NCI-H1105 (cell line): ENCODE data around the gene ACKR1.

ENCODE experiments used
- DNase-seq: peaks from one replicate; lab custom pipeline; 2025; lab: John Stamatoyannopoulos, UW

The ACKR1 gene

GRCh38 chr1:159204161-159205141 is at the start of gene ACKR1:
ACKR1 (plus strand) TSS chr1:159204875; CDS start chr1:159204960, 85 bp downstream.
- no peak for DNase-seq

DNA sequence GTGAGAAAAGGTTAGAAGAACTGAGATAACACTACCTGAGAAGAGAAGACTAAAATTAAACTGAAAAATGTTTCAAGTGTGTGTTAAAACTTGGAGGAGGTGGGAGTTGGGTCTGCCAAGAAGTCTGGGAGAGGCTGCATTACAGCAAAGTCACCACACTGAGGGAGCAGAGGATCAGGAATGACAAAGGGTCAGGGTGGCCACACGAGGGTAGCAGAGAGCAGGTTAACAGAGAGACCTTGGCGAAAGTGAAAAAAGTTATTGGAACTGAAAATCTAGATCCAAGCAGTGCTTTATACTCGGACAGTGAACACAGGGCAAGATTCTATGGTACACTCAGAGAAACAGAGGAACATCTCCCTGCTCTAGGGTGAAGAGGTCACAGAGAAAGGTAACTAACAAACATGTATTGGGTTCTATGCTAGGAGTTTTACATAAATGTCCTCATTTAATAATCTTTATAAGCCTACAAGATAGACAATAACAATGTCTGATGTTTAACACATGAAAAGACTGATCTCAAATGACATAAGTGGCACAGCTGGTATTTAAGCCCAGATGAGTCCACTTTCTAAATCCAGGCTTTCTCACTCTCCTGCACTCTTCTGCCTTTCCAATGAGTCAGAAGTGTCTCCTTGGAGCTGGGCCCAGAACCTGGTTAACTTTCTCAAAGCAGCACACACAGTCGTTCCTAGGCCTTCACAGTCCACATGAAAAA is 43.5 kb upstream of the ACKR1 start:
- DNase-seq, result peak; percentile 69

DNA sequence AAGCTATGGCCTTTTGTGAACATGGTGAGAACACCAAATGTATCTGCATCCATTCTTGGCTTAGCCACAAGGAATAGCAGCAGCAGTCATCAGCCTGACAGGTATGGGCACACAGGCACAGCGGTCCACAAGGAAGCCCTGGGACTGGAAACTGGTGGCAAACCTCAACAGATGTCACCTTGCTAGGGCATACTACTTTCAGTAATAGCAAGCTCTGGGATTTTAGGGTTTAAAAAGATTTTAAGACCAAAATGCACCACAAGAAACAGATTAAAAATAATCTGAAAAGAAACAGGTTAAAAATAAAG is 43.0 kb upstream of the ACKR1 start:
- DNase-seq, result no peak

- no peak for DNase-seq
These were observed 42.0 kb upstream of the ACKR1 start for GRCh38 chr1:159162516-159163265.

DNA sequence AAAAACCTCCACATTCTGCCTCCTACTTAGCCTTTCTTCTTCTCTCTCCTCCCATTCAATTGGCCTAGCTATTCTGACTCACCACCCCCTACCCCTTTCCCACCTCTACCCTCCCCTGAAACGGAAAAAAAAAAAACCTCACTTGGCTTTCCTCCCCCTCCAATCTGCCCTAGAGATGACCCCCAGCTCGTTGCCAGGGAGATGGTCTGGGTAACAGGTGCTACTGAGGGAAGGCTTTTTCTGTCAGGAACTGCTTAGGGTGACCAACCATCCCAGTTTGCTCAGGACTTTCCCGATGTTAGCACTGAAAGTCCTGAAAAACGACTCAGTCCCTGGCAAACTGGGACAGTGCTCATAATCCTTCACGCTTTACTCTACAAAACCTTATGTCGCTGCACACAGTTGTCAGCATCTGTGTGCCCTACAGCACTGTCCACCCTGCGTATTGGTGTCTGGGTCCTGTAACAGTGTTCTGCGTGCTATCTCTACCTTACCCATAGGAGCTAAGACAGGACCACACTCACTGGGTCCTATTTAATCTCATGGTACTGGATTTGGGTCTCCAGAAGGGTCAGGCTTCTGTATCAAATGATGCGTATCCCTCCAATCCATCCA is 41.0 kb upstream of the ACKR1 start:
- DNase-seq, result no peak

GRCh38 chr1:159168043-159168442 is 36.6 kb upstream of the ACKR1 start:
- no peak for DNase-seq

- DNase-seq, result no peak
These were observed 34.0 kb upstream of the ACKR1 start for GRCh38 chr1:159170639-159171038.

DNA sequence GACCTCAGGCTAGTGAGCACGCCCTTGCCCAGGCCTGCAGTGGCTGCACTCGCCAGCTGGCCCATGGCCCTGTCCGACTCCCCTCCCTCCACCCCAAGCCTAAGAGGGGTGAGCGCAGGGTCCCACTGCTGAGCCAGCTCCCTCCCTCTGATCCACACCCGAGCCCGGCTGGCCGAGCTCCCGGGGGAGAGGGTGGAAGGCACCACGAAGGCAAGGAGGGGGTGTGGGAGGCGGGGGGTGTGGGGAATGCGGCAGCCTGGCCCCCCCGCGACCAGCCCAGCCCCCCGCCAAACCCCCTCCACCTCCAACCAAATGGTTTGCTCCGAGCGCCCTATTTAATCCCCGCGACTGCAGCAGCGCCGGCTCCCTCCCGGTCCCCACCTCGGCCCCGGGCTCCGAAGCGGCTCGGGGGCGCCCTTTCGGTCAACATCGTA is 33.4 kb upstream of the ACKR1 start, which contains the start of gene CADM3:
Gene CADM3 (plus strand): TSS at position 362 of the 434 bp plus-strand sequence. CDS start 151 bp downstream, outside the sequence.
- peak; percentile 74 for DNase-seq

- DNase-seq, result peak; percentile 62
These were observed 32.8 kb upstream of the ACKR1 start for GRCh38 chr1:159171688-159172501.

- DNase-seq, result no peak
These were observed 31.9 kb upstream of the ACKR1 start for GRCh38 chr1:159172614-159173291.

DNA sequence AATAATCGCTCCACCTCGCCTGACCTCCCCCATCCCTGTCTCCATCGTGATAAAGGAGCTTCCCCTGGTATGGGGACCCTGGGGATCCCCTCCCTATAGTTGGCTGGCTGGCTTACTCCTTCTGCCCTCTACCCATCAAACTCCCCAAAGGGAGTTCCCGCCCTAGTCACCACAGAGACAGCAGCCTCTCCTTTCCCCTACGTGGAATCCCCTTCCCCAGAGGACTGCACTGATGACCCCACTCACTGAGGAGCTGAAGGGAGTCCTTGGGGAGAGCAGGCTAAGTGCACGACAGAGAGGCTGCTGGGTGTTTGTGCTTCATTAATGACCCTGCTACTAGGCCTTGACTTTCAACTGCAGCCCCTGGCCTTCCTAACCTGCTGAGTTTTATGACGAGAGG is 31.4 kb upstream of the ACKR1 start:
- no peak for DNase-seq

GRCh38 chr1:159175571-159175970 is 29.1 kb upstream of the ACKR1 start:
- DNase-seq, result no peak

DNA sequence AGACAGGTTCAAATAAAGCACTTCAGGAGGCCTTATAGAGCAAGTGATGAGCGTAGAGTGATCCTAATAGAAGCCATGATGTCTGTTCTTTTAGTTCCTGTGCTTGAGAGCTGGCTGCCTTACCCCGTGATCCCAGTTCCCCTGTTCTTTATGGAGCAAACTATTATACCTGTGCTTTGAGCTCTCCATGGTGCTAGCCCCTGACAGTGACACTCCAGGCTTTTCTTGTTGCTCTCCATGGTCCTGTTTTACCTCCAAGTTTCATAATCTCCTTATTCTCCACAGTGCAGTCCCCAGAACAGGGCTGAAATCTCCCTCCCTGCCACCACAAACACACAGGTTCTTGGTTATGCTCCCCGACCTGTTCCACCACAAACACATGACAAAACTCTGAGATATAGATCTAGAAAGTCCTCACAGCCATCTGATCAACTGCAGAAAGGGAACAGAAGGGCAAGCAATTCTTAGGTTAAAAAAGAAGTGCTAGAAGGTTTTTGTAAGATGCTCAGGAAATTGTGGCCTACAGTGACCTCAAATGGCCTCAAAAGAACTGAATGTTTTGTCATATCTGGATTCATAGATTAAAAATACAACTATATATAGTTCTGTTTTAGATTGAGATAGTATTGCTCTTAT is 27.3 kb upstream of the ACKR1 start:
- DNase-seq, result no peak

DNA sequence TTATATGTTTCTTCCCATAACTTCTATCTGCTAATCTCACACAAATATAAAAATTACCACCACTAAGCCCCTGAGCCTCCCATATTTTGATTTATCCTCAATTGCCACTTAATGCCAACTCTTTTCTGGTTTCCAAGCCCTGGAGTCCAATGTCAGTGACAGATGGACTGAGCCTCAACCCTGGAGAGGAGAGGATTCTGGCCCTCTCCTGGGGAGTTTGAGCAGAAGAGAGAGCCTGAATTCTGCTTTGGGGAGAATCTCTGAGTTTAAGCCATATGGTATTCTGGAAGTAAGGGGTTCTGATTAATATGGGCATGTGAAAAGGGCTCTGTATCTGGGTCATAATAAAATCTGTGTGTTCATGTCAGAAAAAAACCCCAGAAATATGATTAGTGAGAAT is 24.8 kb upstream of the ACKR1 start:
- DNase-seq, result no peak

DNA sequence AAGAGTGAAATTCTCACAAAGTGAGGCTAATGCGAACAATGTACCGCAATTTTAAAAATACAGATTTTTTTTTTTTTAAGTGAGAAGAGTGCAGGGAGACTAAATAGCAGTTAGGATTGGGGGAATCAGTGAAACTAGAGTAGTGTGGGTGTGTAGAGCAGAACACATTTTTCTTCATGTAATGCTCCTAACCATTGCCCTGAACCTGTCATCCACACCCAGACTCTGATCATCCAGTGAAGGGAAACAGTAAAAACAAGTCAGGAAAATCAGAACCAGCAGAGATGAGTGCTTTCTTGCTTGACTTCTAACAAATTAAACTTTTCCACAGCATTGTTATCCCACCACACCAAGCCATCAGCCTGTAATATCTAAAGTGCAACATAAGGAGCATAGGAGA is 24.2 kb upstream of the ACKR1 start:
- no peak for DNase-seq

GRCh38 chr1:159181328-159182024 is 23.2 kb upstream of the ACKR1 start:
- DNase-seq, result no peak

DNA sequence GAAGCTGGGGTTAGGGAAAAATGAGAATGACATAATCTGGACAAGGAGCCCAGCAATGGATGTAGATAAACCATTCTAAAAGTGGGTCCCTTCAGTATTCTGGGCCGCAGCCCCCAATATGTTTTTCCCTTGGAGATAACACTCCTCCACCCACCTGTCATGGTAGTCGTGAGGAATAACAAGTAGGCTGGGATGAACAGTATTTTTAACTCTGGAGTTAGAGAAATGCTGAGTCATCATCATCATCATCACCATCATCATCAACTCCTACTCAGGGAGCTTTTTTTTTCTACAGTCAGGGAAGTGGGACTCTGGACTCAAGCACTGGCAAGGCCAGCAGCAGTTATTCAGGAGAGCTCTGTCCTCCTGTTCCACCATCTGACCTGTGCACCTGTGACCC is 20.5 kb upstream of the ACKR1 start:
- DNase-seq, result no peak

DNA sequence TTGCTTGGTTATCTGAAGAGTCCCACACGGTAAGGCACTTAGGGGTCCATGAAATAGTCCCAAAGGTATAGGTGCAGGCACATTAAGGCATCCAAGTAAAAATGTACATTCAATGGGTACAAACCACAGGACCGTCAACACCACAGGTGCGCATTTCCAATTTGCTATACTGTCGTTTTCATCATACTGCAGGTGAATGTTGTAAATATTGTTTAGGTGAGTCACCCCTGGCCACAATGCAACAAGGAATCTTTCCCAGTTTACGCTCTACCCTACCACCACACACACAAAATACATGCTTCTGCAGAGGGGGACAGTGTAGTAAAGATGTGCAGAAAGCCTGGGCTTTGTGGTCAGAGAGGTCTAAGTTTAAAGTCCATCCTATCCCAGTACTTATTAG is 19.6 kb upstream of the ACKR1 start:
- no peak for DNase-seq

GRCh38 chr1:159187033-159187432 is 17.6 kb upstream of the ACKR1 start:
- DNase-seq, result peak; percentile 2
